Left ventricle myocardium inferior (tissue), 1 donor: ENCODE measurements around the gene SULF2. TPM values are rescaled to one million over a fixed set of nuclear protein-coding genes. Genes with fewer than 3 reads are reported as not detected.

Experiments used
- DNase-seq: peaks from one replicate; pipeline ENCODE4 v3.0.0-alpha.2; 2020
- H3K27ac ChIP-seq: fragments of 200-600 bp; replicated peaks from 2 replicates; pipeline ENCODE4 v1.8.0; 2021
- H3K27me3 ChIP-seq: fragments of 200-600 bp; 2 replicates; pipeline ENCODE4 v1.8.0; 2021; ENCODE audit warnings: low read depth
- H3K36me3 ChIP-seq: fragments of 200-600 bp; 2 replicates; pipeline ENCODE4 v1.8.0; 2021
- H3K4me1 ChIP-seq: fragments of 200-600 bp; 2 replicates; pipeline ENCODE4 v1.8.0; 2021
- H3K4me3 ChIP-seq: fragments of 200-600 bp; 2 replicates; pipeline ENCODE4 v1.8.0; 2021; ENCODE audit warnings: mild to moderate bottlenecking, moderate library complexity
- H3K9me3 ChIP-seq: fragments of 200-600 bp; replicated peaks from 2 replicates; pipeline ENCODE4 v1.8.0; 2021
- CTCF ChIP-seq: fragments of 200-600 bp; IDR thresholded peaks from 2 replicates; pipeline ENCODE4 v1.8.0; 2021; ENCODE audit warnings: antibody characterized with exemption, mild to moderate bottlenecking, borderline replicate concordance
- intact Hi-C: fragments of 100-400 bp; cut with micrococcal nuclease; formaldehyde crosslinking; loops from one replicate; pipeline ENCODE4 v1.11.0; 2022
- total RNA-seq: library from RNA; stranded (reverse); fragmentation: NEBNext Ultra II Directional; extraction: Animal tissue kit (Norgen Biotek cat#: 25700); gene quantifications from one replicate; pipeline ENCODE4 v1.2.1, GENCODE V29; 2021
- donor health status: DM: no; HTN: yes; CAD: no; lungs with severe emphysema.

Gene SULF2
- total RNA-seq, 1 donor from 2014 or later: 40.7 TPM

- H3K4me1 ChIP-seq: peaks cover 8% of the 10 kb centered on the region
- intact Hi-C loops: no loop called here
- TF ChIP-seq CTCF: no peak
- no peaks in the 10 kb centered on the region for H3K27me3 ChIP-seq
- H3K27ac ChIP-seq: no peak overlapping the region
- no peak for DNase-seq
- H3K4me3 ChIP-seq: no peak overlapping the region
- H3K36me3 ChIP-seq: peaks cover 9% of the 10 kb centered on the region
- H3K9me3 ChIP-seq: no peaks in the 10 kb centered on the region
Observed at GRCh38 chr20:47669152-47669425, 116.2 kb downstream of the SULF2 start.

DNA sequence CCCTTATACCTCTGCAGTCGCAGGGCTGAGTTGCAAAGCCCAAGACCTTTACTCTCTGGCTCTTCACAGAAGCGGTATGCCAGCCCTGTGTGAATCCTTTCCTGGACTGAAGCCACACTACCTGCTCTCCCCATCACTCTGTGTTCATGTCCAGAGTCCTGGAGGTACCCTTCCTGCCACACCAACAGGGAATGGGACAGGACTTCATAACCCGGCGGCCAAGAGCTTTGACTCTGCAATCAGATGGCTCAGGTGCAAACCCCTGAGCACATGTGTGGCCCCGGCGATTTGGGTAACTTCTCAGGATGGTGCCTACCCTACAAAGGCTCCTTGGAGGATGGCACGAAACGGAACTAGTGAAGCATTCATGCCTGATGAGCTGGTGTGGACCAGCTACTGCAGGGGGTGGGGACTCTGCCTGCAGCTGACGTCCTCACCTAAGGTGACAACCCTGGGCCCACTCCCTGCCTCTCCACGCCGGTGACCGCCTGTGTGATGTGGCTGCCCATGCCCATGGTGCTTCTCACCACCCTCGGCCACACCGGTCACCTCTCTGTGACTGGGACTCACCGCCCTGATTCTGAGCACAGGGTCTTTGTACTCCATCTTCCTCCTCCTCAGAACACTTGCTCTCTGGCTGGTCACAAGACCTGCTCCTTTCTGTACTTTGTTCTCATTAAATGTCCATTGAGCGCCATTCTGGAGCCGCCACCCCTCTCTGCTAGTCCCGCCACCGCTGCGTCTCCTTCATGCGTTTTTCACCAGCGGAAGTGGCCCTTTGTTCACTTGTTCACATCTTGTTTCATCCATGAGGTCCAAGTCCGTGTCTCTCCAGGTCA, 116.7 kb downstream of the SULF2 start:
- peaks cover 7% of the 10 kb centered on the region for H3K36me3 ChIP-seq
- peaks cover 13% of the 10 kb centered on the region for H3K4me1 ChIP-seq
- no peak for TF ChIP-seq CTCF
- no peak overlapping the region for H3K4me3 ChIP-seq
- intact Hi-C loops: no loop called here
- H3K27ac ChIP-seq: no peak overlapping the region
- no peaks in the 10 kb centered on the region for H3K27me3 ChIP-seq
- H3K9me3 ChIP-seq: no peaks in the 10 kb centered on the region
- no peak for DNase-seq

GRCh38 chr20:47667531-47668312, 117.6 kb downstream of the SULF2 start:
- no peaks in the 10 kb centered on the region for H3K27me3 ChIP-seq
- peaks cover 12% of the 10 kb centered on the region for H3K36me3 ChIP-seq
- H3K4me3 ChIP-seq: no peak overlapping the region
- intact Hi-C loops: no loop called here
- H3K4me1 ChIP-seq: peaks cover 17% of the 10 kb centered on the region
- no peak for DNase-seq
- TF ChIP-seq CTCF: no peak
- no peaks in the 10 kb centered on the region for H3K9me3 ChIP-seq
- H3K27ac ChIP-seq: no peak overlapping the region

DNA sequence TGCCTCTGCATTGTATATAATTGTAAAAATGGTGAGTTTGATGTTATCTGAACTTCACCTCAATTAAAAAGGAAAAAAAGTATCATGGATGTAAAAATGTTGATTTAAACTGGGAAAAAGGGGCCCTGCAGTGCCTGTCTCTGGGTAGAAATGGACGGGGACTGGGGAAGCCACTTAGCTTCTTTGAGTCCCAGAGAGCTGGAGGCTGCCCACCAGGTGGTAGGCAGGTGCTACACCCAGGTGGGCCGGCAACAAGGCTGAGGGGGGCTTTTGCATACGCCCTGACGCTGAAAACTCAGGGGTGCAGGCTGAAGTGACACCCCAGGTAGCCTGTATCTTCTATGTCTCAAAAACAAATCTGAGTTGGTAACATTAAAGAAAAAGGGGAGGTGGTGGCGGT, 118.2 kb downstream of the SULF2 start:
- no peak overlapping the region for H3K27ac ChIP-seq
- intact Hi-C loops: no loop called here
- H3K4me3 ChIP-seq: no peak overlapping the region
- no peaks in the 10 kb centered on the region for H3K27me3 ChIP-seq
- peaks cover 18% of the 10 kb centered on the region for H3K36me3 ChIP-seq
- peaks cover 17% of the 10 kb centered on the region for H3K4me1 ChIP-seq
- no peak for TF ChIP-seq CTCF
- DNase-seq: no peak
- no peaks in the 10 kb centered on the region for H3K9me3 ChIP-seq

- Histone ChIP-seq H3K4me3 (no peak overlapping the region), H3K4me1 (peaks cover 17% of the 10 kb centered on the region), H3K27me3 (no peaks in the 10 kb centered on the region), H3K27ac (no peak overlapping the region), H3K9me3 (no peaks in the 10 kb centered on the region), H3K36me3 (peaks cover 19% of the 10 kb centered on the region)
- TF ChIP-seq CTCF: no peak
- DNase-seq: no peak
- intact Hi-C loops: no loop called here
Observed at GRCh38 chr20:47666304-47666703, 119.0 kb downstream of the SULF2 start.
